ENCODE measurements around the gene DHRS4.

GRCh38 chr14:23953464-23954278, at the start of gene DHRS4:
- peak; percentile 93 for TF ChIP-seq CTCF (IDR thresholded peaks at IDR 0.05; ENCODE audit: low read length)
- no peak for TF ChIP-seq EZH2 (IDR thresholded peaks at IDR 0.05; ENCODE audit: borderline replicate concordance, low read length)
